ENCODE measurements around the gene NLRP13. TPM values are rescaled to one million over a fixed set of nuclear protein-coding genes. Genes with fewer than 3 reads are reported as not detected.

Gene NLRP13
- total RNA-seq, 3 donors from 2014 or later (not counting 1 experiment from before 2014, with no cell fraction given): not detected

DNA sequence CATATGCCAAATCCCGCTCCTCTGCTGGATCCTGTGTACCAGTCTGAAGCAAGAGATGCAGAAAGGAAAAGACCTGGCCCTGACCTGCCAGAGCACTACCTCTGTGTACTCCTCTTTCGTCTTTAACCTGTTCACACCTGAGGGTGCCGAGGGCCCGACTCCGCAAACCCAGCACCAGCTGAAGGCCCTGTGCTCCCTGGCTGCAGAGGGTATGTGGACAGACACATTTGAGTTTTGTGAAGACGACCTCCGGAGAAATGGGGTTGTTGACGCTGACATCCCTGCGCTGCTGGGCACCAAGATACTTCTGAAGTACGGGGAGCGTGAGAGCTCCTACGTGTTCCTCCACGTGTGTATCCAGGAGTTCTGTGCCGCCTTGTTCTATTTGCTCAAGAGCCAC lies 73.7 kb downstream of the NLRP13 start:
- Histone ChIP-seq H3K27me3 (ENCODE audit: control insufficient read depth, insufficient read depth, low read length) (no peaks in the 10 kb centered on the region), H3K36me3 (ENCODE audit: control insufficient read depth, insufficient read depth, low read length) (no peaks in the 10 kb centered on the region), H3K4me1 (ENCODE audit: control insufficient read depth, insufficient read depth, low read length) (peaks cover 4% of the 10 kb centered on the region), H3K4me3 (ENCODE audit: low read length) (no peak overlapping the region), H3K9me3 (ENCODE audit: control insufficient read depth, insufficient read depth, low read length) (peaks cover 4% of the 10 kb centered on the region), H3K27ac (ENCODE audit: low read length) (no peak overlapping the region)
- Mint-ChIP-seq H3K4me3 (no peak overlapping the region), H3K27me3 (ENCODE audit: low read depth in 2 of 2) (no peaks in the 10 kb centered on the region), H3K4me1 (no peaks in the 10 kb centered on the region), H3K9me3 (peaks cover 7% of the 10 kb centered on the region in 2 donors), H3K27ac (no peak overlapping the region), H3K36me3 (no peaks in the 10 kb centered on the region)
- ATAC-seq (no peak), DNase-seq (no peak)
- 92% methylated on average over 14 of the region's 14 CpGs for WGBS (ENCODE audit: insufficient coverage)
- TF ChIP-seq, protein P1, sequence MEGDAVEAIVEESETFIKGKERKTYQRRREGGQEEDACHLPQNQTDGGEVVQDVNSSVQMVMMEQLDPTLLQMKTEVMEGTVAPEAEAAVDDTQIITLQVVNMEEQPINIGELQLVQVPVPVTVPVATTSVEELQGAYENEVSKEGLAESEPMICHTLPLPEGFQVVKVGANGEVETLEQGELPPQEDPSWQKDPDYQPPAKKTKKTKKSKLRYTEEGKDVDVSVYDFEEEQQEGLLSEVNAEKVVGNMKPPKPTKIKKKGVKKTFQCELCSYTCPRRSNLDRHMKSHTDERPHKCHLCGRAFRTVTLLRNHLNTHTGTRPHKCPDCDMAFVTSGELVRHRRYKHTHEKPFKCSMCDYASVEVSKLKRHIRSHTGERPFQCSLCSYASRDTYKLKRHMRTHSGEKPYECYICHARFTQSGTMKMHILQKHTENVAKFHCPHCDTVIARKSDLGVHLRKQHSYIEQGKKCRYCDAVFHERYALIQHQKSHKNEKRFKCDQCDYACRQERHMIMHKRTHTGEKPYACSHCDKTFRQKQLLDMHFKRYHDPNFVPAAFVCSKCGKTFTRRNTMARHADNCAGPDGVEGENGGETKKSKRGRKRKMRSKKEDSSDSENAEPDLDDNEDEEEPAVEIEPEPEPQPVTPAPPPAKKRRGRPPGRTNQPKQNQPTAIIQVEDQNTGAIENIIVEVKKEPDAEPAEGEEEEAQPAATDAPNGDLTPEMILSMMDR (IDR thresholded peaks at IDR 0.05): no peak
- intact Hi-C loops (cut with micrococcal nuclease): no loop called here

GRCh38 chr19:55857974-55858373 lies 74.2 kb downstream of the NLRP13 start:
- Mint-ChIP-seq H3K4me1 (no peaks in the 10 kb centered on the region), H3K9me3 (peaks cover 5 to 7% of the 10 kb centered on the region in 2 donors), H3K4me3 (no peak overlapping the region), H3K36me3 (no peaks in the 10 kb centered on the region), H3K27ac (no peak overlapping the region), H3K27me3 (ENCODE audit: low read depth in 2 of 2) (no peaks in the 10 kb centered on the region)
- no peaks in the 10 kb centered on the region for H3K27me3 ChIP-seq (ENCODE audit: control insufficient read depth, insufficient read depth, low read length)
- intact Hi-C loops (cut with micrococcal nuclease): no loop called here
- TF ChIP-seq, protein P1 (IDR thresholded peaks at IDR 0.05): no peak
- H3K4me1 ChIP-seq (ENCODE audit: control insufficient read depth, insufficient read depth, low read length): peaks cover 4% of the 10 kb centered on the region
- no peak overlapping the region for H3K27ac ChIP-seq (ENCODE audit: low read length)
- H3K9me3 ChIP-seq (ENCODE audit: control insufficient read depth, insufficient read depth, low read length): peaks cover 4% of the 10 kb centered on the region
- DNase-seq (no peak), ATAC-seq (no peak)
- no peak overlapping the region for H3K4me3 ChIP-seq (ENCODE audit: low read length)
- no peaks in the 10 kb centered on the region for H3K36me3 ChIP-seq (ENCODE audit: control insufficient read depth, insufficient read depth, low read length)
- WGBS (ENCODE audit: insufficient coverage): 92% methylated on average over 23 of the region's 23 CpGs

- DNase-seq (no peak), ATAC-seq (no peak)
- peaks cover 4% of the 10 kb centered on the region for H3K4me1 ChIP-seq (ENCODE audit: control insufficient read depth, insufficient read depth, low read length)
- peaks cover 4% of the 10 kb centered on the region for H3K9me3 ChIP-seq (ENCODE audit: control insufficient read depth, insufficient read depth, low read length)
- Mint-ChIP-seq H3K9me3 (peaks cover 5 to 7% of the 10 kb centered on the region in 2 donors), H3K27me3 (ENCODE audit: low read depth in 2 of 2) (no peaks in the 10 kb centered on the region), H3K36me3 (no peaks in the 10 kb centered on the region), H3K4me1 (no peaks in the 10 kb centered on the region), H3K4me3 (no peak overlapping the region), H3K27ac (no peak overlapping the region)
- WGBS (ENCODE audit: insufficient coverage): 68% methylated on average over 4 of the region's 4 CpGs
- no peak overlapping the region for H3K4me3 ChIP-seq (ENCODE audit: low read length)
- TF ChIP-seq, protein P1 (IDR thresholded peaks at IDR 0.05): no peak
- intact Hi-C loops (cut with micrococcal nuclease): no loop called here
- no peaks in the 10 kb centered on the region for H3K36me3 ChIP-seq (ENCODE audit: control insufficient read depth, insufficient read depth, low read length)
- no peaks in the 10 kb centered on the region for H3K27me3 ChIP-seq (ENCODE audit: control insufficient read depth, insufficient read depth, low read length)
- no peak overlapping the region for H3K27ac ChIP-seq (ENCODE audit: low read length)
These were observed 75.0 kb downstream of the NLRP13 start for GRCh38 chr19:55857149-55857548.

DNA sequence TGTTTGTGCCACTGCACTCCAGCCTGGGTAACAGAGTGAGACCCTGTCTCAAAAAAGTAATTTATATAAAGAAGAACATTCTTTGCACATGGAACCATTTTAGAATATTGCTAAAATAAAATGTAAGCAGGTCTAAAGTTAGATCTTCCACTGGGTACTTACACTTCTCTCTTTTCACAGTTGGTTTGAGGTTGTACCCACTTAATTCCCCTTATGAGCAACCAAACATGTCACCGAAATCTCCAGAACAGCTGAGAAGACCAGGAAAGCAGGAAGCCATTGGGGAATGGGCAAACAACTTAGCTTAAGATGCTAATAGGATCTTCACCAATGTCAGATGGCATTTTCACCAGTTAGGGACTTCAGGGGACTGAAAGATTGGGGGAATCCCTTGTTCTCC lies 77.0 kb downstream of the NLRP13 start:
- no peak for ATAC-seq
- H3K36me3 Mint-ChIP-seq: no peaks in the 10 kb centered on the region
- no peak for DNase-seq
- no peak overlapping the region for H3K4me3 Mint-ChIP-seq
- intact Hi-C loops (cut with micrococcal nuclease): no loop called here
- WGBS (ENCODE audit: insufficient coverage): 61% methylated on average over 1 of the region's 1 CpG
- TF ChIP-seq, protein P1 (IDR thresholded peaks at IDR 0.05): no peak
- H3K9me3 Mint-ChIP-seq: peaks cover 5% of the 10 kb centered on the region in 2 donors
- no peaks in the 10 kb centered on the region for H3K36me3 ChIP-seq (ENCODE audit: control insufficient read depth, insufficient read depth, low read length)
- H3K4me3 ChIP-seq (ENCODE audit: low read length): no peak overlapping the region
- no peak overlapping the region for H3K27ac Mint-ChIP-seq
- H3K4me1 Mint-ChIP-seq: no peaks in the 10 kb centered on the region
- H3K27ac ChIP-seq (ENCODE audit: low read length): no peak overlapping the region
- peaks cover 4% of the 10 kb centered on the region for H3K4me1 ChIP-seq (ENCODE audit: control insufficient read depth, insufficient read depth, low read length)
- no peaks in the 10 kb centered on the region for H3K27me3 Mint-ChIP-seq (ENCODE audit: low read depth in 2 of 2)
- peaks cover 4% of the 10 kb centered on the region for H3K9me3 ChIP-seq (ENCODE audit: control insufficient read depth, insufficient read depth, low read length)
- no peaks in the 10 kb centered on the region for H3K27me3 ChIP-seq (ENCODE audit: control insufficient read depth, insufficient read depth, low read length)
